ENCODE measurements around the gene FAM241A. TPM values are rescaled to one million over a fixed set of nuclear protein-coding genes. Genes with fewer than 3 reads are reported as not detected.
A peak's percentile ranks its signal among the peaks of the same experiment; 100 is the strongest.
"Not testable (repeated sequence)": the region's sequence is repeated elsewhere in the genome, so short reads cannot be mapped to it uniquely, and the experiment has no call there.

FAM241A gene
- total RNA-seq, 1 experiment from 2014 or later: 0.92 TPM

DNA sequence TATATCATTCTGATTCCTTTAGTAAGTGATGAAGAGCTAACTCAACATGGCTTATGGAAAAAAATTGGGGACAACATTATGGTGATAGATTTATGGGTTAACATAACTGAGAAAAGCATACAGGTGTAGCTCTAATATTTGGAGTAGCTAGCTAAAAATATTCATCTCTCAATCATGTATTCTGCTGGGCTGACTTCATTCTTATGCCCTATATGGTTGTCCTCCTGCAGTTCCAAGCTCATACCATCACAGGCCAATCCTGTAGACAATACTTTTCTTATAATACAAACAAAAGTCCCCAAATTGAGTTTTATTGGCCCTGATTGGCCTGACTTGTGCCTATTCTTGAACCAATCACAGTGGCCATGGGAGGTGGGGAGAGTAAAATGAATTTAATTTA, 6.7 kb upstream of the FAM241A start:
- no peak for DNase-seq (ENCODE audit: low spot score)

DNA sequence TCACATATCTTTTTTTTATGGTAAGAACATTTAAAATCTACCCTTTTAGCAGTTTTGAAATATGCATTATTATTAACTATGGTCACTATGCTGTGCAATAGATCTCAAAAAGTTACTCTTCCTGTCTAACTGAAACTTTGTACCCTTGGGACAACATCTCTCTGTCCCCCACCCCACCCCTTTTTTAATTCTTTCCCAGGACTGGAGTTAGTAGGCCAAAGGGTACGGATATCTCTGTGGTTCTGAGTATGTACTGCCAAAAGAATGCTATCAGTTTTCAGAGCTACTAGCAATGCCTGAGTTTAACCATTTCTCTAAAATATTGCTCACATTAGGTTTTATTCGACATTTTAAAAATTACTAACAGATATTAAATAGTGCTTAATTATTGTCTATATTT, 4.7 kb upstream of the FAM241A start:
- no peak for DNase-seq (ENCODE audit: low spot score)

DNA sequence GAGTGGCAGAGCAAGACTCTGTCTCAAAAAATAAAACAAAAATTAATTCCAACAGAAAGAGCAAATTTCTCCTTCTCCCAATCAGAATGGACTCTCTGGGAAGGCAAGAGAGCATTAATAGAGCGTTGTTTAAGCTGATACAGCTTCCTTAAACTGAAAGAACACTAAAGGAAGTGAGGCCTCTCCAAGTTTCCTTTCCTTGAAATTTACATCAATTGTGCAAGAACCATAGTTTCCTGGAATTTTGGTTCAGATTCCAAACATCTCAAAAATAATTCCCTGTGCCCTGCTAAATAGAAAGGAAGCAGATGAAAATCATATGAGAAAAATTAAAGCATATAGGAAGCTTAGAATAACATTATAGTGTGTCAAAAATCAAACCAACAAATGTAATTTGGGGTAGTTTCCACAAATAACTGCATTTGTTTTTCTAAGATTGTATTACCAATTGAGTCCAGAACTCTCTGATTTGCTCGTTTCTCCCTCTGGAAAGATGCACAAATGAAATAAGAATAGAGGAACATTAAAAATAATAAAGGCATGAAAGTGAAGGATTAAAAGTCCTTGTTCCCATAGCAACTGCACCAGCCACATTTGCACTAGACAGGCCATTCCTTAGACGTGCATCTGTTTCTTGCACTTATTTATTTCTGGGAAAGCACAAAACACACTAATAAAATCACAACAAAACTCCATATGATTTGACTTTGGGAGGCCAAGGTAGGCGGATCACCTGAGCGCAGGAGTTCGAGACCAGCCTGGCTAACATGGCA, 3.7 kb upstream of the FAM241A start:
- DNase-seq (ENCODE audit: low spot score): no peak

DNA sequence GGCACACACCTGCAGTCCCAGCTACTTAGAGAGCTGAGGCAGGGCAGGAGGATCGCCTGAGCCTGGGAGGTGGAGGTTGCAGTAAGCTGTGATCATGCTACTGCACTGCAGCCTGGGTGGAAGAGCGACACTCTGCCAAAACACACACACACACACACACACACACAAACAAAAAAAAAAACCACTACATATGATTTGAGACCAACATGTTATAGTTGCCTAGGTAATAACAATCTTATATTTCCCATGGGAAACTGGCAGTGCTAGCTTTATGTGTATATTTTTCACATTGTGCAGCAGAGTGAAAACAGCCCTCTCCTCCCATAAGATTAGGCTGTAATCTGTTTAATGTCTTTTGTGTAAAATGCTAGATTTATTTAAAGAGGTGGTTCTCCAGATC, 3.1 kb upstream of the FAM241A start:
- no peak for DNase-seq (ENCODE audit: low spot score)

DNA sequence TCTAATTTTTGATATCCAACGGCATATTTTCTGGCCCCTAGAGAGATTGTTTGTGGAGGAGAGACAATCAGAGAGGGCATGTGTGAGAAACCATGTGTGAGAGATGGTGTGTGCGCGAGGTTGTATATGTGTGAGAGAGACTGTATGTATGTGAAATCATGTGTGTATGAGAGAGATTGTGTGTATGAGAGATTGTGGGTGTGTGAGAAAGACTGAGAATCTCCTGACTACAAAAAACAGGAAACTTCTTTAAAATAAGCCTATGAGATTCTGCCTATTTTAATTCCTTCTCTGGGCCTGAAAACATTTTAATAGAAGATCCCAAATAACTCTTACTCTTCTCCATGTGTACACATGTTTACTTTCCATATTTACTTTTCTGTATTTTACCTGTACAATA, 1.5 kb upstream of the FAM241A start:
- no peak for DNase-seq (ENCODE audit: low spot score)

DNA sequence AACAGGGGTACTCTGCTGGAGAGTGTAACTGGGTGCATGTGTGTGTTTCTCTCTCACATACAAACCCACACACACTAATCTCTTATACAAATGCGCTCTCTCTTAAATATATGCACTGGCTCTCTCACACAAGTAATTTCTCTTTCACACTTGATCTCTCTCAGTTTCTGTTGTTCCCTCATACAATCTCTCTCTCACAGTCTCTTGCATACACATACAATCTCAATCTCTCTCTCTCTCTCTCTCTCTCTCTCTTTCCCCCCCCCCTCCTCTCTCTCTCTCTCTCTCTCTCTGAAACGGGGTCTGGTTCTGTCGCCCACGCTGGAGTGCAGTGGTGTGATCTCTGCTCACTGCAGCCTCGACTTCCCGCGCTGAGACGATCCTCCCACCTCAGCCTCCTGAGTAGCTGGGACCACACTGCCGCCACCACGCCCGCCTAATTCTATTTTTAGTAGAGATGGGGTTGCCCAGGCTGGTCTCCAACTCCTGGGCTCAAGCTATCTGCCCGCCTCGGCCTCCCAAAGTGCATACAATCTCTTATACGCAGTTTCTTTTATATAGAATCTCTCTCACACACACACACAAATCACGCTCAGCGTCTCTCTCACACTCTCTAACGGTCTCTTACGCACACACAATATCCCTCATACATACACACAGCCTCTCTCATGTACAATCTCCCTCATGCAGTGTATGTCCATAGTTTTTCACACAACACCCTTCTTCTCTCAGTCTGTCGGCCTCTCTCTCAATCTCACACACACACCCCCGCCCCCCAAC, 518 bp upstream of the FAM241A start:
- no peak for DNase-seq (ENCODE audit: low spot score)

DNA sequence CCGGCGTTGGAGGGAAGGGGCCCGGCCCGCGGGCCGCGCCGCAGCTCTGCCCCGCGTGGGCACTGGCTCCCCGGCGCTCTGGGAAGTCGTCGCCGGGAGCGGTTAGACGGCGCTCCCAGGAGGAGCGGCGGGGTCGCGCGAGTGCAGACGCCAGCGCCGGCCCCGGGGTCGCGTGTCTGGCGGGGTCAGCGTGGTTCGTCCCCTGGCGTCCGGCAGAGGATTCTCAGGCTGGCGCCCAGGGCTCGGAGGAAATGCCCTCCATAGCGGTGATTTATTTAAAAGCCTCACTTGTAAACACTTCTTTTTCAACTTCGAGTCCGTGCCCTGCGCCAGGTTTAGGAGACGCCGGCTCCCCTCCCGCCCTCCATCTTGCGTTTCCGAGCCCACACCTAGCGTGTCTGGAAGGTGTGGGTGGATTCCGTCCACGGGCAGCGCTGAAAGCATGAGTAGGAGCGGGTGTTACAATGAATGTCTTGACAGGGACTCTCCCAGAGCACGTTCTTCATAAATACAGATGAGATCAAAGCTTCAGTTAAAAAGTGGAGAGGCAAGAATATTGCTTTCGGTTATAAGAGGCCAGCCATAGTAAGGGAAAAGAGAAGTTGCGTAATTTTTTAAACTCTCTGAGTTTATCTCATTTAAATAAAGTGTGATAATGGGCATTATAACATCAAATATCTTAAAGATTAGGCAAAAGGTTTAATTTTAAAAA, 692 bp downstream of the FAM241A start:
- peak; percentile 71 for DNase-seq (ENCODE audit: low spot score)

DNA sequence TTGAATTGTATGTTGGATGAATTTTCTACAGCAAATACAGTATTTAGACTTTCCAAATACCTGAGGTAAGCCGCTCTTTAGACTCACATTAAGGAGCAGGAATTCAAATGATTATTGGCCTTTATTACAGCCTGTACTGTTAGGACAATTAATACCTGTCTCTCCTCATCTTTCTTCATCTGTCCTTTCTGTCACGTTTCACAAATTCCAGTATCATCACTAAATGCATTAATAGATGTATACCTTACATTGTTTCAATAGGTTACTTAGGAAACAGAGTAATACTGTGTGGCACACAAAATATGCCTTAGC, 1.2 kb downstream of the FAM241A start:
- peak; percentile 20 for DNase-seq (ENCODE audit: low spot score)

DNA sequence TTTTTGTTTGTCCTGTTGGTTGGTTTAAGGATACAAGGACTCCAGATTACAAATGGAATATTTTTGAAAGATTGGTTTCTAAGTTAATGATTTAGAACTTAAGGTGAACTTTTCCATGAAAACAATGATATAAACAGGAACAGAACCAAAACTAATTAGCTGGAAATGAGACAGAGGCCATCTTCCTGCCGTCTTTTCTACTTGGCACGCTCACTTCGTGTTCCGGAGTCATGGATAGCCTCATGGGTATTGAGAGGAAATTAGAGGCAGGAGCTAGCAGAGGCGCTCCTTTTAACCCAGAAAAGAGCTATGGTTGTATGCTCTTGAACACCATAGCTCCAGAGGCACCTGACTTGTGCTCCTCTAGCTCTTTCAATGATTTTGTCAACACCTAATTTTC, 2.4 kb downstream of the FAM241A start:
- DNase-seq (ENCODE audit: low spot score): no peak

DNA sequence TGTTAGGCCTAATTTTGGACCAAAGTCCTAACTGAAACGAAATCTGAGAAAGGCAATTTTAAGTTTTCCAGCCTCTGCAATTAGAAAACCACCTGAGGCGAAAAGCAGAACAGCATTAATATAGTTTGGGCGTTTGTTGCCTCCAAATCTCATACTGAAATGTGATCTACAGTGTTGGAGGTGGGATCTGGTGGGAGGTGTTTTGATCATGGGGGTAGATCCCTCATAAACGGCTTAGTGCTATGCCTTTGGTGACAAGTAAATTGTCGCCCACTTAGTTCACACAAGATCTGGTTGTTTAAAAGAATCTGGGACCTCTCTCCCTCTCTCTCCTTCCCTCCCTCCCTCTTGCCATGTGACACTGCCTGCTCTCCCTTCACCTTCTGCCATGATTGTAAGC, 5.7 kb downstream of the FAM241A start:
- no peak for DNase-seq (ENCODE audit: low spot score)

DNA sequence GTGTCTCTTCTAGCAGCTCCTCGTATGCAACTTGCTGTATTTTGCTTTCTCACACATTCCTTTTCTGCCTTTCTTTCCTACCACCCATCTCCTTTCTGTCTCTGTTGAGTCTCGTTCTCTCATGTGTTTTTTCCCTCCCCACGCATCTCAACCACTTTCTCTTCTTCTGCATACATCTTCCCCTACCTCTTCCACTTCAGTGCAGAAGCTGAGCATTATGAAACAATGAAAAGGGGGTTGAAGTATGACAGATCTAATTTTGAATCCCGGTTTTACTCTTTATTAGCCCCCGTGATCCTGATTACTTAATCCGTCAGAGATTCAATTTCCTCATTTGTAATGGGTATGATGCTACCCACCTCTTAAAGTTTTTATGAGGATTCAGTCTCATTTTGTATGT, 7.3 kb downstream of the FAM241A start:
- no peak for DNase-seq (ENCODE audit: low spot score)

DNA sequence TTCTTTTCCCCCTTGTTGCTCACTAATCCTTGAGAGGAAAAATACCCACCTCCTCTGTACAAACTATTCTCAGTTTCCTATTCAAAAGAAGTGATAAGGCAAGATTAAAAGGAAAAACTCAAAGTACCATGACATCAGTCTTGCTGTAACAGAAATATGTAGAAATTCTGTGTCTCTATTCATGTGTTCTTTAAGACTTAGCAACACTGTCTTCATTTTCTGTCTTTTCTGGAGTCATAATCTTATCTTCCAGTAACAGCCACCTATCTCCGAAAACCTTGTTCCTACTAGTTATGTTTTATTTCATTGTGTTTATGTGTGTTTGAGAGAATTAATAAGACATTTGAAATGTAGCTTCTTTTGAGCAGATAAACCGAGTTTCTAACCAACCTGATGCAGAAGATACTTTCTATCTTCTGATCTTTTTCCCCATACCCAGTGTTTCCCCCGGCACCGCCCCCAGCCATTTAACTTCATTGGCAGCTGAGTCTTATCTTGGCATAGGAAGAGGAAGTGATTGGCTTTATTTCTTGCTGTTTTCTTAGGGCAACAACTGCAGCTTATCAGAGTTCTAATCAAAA, 8.0 kb downstream of the FAM241A start:
- no peak for DNase-seq (ENCODE audit: low spot score)

DNA sequence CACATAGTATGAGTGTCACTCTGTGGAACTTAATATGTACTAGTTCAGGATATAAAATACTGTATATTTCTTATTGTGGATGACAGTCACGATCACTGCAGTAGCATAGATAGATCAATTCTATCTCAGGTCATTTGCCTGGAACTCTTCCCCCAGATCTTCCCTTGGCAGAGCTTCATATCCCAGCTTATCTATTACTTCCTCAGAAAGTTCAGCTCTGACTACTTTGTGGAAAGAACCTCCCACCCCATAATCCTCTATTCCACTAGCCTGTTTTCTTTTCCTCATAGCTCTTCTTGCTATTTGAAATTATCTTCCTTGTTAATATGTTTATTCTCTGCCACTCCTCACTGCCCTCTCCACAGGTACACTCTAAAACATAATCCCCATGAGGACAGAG, 10.9 kb downstream of the FAM241A start:
- no peak for DNase-seq (ENCODE audit: low spot score)

DNA sequence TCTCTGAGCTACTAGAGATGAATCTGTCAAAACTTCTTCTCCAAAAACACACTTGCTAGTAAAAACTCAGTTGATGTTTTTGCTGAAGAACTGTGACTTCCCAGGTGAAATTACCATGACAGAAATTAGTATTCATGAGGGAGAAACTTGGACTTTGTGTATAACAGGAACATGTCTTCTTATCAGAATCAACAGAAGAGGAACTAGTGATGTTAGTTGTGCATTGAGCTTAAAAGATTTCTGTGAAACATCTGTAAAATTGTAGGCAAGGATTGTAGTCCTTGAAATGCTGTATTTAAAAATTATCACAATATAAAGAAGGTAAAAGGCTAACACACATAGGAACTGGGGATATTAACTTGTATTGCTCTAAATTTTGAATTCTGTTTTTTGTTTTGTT, 11.3 kb downstream of the FAM241A start:
- no peak for DNase-seq (ENCODE audit: low spot score)

DNA sequence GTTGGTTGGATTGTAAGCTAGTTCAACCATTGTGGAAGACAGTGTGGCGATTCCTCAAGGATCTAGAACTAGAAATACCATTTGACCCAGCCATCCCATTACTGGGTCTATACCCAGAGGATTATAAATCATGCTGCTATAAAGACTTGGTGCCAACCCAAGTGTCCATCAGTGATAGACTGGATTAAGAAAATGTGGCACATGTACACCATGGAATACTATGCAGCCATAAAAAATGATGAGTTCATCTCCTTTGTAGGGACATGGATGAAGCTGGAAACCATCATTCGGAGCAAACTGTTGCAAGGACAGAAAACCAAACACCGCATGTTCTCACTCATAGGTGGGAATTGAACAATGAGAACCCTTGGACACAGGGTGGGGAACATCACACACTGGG, 18.5 kb downstream of the FAM241A start:
- DNase-seq (ENCODE audit: low spot score): not testable (repeated sequence)

DNA sequence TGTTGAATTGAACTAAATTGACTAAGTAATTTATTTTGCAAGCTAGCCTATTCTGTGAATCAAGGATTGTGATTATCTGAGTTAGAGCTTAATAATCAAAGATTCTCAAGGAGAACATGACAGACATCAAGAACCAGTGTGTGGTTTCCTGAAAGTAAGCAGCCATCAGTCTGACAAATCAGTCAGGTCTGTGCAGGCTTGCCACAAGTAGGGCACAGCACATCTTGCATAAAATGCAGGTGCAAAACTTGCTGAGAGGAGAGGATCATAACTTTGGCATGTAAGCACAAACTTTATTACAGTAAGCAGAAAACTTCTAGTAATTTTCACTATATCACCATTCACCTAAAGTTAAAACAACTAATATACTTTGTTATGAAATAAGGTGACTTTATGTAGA, 22.5 kb downstream of the FAM241A start:
- no peak for DNase-seq (ENCODE audit: low spot score)

DNA sequence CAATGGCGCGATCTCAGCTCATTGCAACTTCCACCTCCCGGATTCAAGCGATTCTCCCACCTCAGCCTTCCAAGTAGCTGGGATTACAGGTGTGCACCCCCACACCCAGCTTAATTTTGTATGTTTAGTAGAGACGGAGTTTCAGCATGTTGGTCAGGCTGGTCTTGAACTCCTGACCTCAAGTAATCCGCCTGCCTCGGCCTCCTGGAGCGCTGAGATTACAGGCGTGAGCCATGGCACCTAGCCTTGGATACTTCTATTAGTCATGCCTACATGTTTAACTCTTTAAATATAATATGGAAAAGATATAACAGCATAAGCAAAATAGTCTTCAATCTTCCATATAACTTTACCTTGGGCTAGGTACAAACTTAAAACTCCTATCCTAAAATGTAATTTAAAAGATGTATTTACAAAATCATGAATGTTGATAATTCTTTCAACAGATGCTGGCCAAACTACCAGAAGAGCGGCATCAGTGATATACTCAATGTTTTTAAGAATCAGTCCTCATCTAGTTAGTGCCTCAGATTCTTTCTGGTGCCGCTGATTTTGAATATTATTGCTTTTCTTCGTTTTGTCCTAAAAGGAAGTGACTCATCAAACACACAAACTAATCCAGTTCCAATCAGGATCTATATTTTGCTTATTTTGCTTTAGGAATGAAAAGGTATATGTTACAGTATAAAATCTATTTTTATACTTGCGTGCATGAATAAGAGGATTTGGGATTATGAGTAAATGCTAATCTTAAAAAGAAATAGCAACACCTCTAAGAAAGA, 23.7 kb downstream of the FAM241A start:
- DNase-seq (ENCODE audit: low spot score): no peak

DNA sequence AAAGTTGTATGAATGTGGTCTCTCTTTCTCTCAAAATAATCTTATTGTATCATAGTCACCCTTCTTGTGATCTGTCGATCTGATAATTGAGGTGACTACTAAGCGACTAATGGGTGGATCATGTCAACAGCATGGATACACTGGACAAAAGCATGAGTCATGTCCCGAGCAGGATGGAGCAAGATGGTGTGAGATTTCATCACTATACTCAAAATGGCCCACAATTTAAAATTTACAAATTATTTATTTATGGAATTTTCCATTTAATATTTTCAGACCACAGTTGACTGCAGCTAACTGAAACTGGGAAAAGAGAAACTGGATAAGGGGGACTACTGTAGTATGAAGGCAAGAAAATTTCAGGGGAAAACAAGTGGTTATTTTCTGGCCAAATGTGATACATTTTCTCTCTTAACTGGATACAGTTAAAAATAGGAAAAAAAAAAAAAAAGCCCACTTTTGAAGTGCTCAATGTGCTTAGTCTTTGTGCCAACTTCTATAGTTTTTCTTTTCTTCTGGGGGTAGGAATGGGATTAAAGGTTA, 25.3 kb downstream of the FAM241A start:
- DNase-seq (ENCODE audit: low spot score): peak; percentile 78

DNA sequence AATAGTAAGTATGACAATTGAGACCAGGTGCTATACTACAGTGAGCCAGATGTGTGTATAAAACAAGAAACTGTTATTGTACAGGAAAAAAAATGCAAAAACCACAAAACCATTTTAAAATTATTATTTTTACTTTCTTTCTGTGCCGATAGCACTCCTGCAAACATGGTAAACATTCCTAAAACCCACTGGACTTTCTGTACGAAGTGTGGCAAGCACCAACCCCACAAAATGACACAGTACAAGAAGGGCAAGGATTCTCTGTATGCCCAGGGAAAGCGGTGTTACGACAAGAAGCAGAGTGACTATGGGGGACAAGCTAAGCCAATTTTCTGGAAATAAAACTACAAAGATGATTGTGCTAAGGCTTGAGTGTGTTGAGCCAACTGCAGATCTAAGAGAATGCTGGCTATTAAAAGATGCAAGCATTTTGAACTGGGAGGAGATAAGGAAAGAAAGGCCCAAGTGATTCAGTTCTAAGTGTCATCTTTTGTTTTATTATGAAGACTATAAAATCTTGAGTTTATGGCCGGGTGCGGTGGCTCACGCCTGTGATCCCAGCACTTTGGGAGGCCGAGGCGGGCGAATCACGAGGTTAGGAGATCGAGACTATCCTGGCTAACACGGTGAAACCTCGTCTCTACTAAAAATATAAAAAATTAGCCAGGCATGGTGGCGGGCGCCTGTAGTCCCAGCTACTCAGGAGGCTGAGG, 26.0 kb downstream of the FAM241A start:
- not testable (repeated sequence) for DNase-seq (ENCODE audit: low spot score)

DNA sequence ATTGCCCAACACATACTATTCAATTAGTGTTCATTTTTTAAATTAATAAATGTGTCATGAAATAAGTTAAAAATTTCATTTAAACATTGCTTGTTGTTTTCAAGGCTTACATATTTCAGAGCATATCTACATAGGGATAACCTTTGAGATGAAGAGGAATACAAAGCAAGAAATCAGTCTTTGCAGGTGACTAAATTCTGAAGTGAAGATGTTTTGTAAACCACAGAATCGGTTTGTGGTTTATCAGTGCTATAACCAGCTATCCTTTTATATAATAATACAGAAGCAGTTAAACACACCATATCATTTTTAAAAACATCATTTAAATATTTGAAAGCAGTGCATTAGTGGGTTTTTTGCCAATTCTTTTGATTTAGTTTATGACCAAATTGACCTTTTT, 26.9 kb downstream of the FAM241A start:
- DNase-seq (ENCODE audit: low spot score): no peak

All from HT-29 (cell line).